Hepatocyte (in vitro differentiated cells): ENCODE data around the gene RNF222.

Experiments
- CTCF ChIP-seq: fragments of 200-600 bp; sonication (generic); IDR thresholded peaks from 2 replicates; pipeline ENCODE4 v1.5.1; 2016; ENCODE audit warnings: antibody characterized with exemption, mild to moderate bottlenecking; ENCODE audit not compliant: poor library complexity
- EZH2 ChIP-seq: fragments of 200-600 bp; sonication (generic); IDR thresholded peaks from 2 replicates; pipeline ENCODE4 v1.6.1; 2016; ENCODE audit warnings: antibody characterized with exemption, mild to moderate bottlenecking, borderline replicate concordance
- EZH2phosphoT487 ChIP-seq: fragments of 200-600 bp; sonication (generic); IDR thresholded peaks from one replicate; pipeline ENCODE4 v1.6.1; 2018; ENCODE audit warnings: antibody characterized with exemption, mild to moderate bottlenecking, low read depth, moderate library complexity; ENCODE audit not compliant: unreplicated experiment, severe bottlenecking

- TF ChIP-seq EZH2, result no peak
- no peak for TF ChIP-seq CTCF
- TF ChIP-seq EZH2phosphoT487, result no peak
These were observed 32.5 kb downstream of the RNF222 start for GRCh38 chr17:8365143-8365542.
